ENCODE results near the gene PSMG4. TPM values are rescaled to one million over a fixed set of nuclear protein-coding genes. Genes with fewer than 3 reads are reported as not detected.

PSMG4 gene
- total and polyA plus RNA-seq, 12 donors, result 8.1 to 38.6 (median 10.3) TPM

GRCh38 chr6:3307436-3307835 is 48.7 kb downstream of the PSMG4 start:
- no peaks in the 10 kb centered on the region for H3K36me3 ChIP-seq
- no peak overlapping the region for H3K27ac ChIP-seq
- intact Hi-C loops (cut with DNase I), result no loop called here
- H3K9me3 ChIP-seq, result peaks cover 0 to 8% (median 0%) of the 10 kb centered on the region in 11 donors
- DNase-seq, result no peak
- no peak for TF ChIP-seq CTCF (IDR thresholded peaks at IDR 0.05)
- no peaks in the 10 kb centered on the region for H3K4me1 ChIP-seq
- H3K27me3 ChIP-seq, result no peaks in the 10 kb centered on the region
- no peak for ATAC-seq
- 92 to 93% methylated on average over 12 of the region's 12 CpGs for WGBS, 2 donors
- H3K4me3 ChIP-seq, result no peak overlapping the region

DNA sequence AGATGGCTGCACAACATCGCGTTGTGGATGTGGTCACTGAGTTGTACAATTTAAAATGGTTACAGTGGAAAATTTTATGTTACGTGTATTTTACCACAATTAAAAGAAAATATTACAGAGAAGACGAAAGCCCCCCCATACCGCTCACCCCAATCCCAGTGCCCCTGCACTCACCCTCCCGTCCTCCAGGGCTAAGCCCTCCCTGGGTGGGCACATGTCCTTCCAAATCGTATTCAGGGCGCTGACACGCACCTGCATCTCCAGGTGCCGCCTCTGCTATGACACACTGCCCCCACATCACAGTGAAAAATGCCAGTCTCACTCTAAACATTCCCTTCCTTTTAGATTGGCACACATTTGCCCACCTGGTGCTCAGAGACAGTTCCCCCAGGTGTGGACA is 49.4 kb downstream of the PSMG4 start:
- Histone ChIP-seq H3K4me3 (no peak overlapping the region), H3K36me3 (no peaks in the 10 kb centered on the region), H3K9me3 (peaks cover 0 to 2% (median 0%) of the 10 kb centered on the region in 11 donors), H3K27me3 (no peaks in the 10 kb centered on the region), H3K4me1 (peaks cover 0 to 2% (median 0%) of the 10 kb centered on the region in 9 donors), H3K27ac (no peak overlapping the region)
- 92 to 97% methylated on average over 10 of the region's 10 CpGs for WGBS, 2 donors
- intact Hi-C loops (cut with DNase I), result no loop called here
- ATAC-seq, result no peak
- DNase-seq, result no peak
- no peak for TF ChIP-seq CTCF (IDR thresholded peaks at IDR 0.05)

DNA sequence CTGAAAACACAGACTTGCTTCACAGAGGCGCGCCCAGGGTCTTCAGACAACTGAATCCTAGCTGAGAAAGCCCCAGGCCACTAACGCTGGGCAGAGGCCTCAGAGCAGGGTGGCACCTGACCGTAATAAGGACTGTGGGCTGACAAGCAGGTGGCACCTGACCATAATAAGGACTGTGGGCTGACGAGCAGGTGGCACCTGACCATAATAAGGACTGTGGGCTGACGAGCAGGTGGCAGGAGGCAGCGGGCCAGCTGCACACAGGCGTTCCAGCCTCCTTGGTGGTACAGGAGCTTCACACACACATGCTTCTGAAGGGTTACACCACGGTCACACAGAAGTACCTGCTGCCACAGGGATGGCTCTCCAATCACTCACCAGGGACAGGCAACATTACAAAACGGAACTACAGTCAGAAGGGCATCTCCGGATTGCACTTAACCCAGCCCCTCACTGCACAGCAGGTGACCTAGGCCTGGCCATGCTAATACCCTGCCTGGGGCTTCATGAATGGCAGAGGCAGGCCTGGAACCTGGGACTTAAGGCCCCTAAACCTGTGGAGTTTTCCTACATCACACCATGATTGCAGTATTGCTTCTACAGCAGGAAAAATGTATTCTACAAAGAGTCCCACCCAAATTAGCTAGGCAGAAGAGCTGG is 50.8 kb downstream of the PSMG4 start:
- H3K4me1 ChIP-seq, result peaks cover 0 to 5% (median 0%) of the 10 kb centered on the region in 9 donors
- H3K4me3 ChIP-seq, result no peak overlapping the region
- no peak overlapping the region for H3K27ac ChIP-seq
- H3K27me3 ChIP-seq, result no peaks in the 10 kb centered on the region
- WGBS, 2 donors, result 83 to 94% methylated on average over 11 of the region's 11 CpGs
- no peak for ATAC-seq
- no peaks in the 10 kb centered on the region for H3K9me3 ChIP-seq
- intact Hi-C loops (cut with DNase I), result no loop called here
- no peak for DNase-seq
- no peak for TF ChIP-seq CTCF (IDR thresholded peaks at IDR 0.05)
- H3K36me3 ChIP-seq, result no peaks in the 10 kb centered on the region

DNA sequence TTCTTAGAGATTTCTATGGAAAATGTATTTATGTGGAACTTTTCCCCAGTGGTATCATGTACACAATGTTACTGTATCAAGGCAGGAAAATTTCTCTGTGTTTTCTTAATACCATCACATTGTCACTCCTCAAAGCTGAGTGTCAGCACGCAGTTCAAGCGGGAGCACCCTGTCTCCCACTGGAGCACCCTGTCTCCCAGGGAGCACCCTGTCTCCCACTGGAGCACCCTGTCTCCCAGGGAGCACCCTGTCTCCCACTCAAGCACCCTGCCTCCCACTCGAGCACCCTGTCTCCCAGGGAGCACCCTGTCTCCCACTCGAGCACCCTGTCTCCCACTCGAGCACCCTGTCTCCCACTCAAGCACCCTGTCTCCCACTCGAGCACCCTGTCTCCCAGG is 51.3 kb downstream of the PSMG4 start:
- no peak overlapping the region for H3K4me3 ChIP-seq
- H3K36me3 ChIP-seq, result no peaks in the 10 kb centered on the region
- no peaks in the 10 kb centered on the region for H3K27me3 ChIP-seq
- intact Hi-C loops (cut with DNase I), result no loop called here
- H3K27ac ChIP-seq, result no peak overlapping the region
- no peak for DNase-seq
- no peak for TF ChIP-seq CTCF (IDR thresholded peaks at IDR 0.05)
- 85 to 94% methylated on average over 6 of the region's 6 CpGs for WGBS, 2 donors
- peaks cover 0 to 5% (median 0%) of the 10 kb centered on the region in 9 donors for H3K4me1 ChIP-seq
- no peaks in the 10 kb centered on the region for H3K9me3 ChIP-seq
- ATAC-seq, result no peak

Measured in heart right ventricle (tissue), 16 donors.